OCI-LY1 (cell line): ENCODE results near the gene PTPRN2.

Source experiments
- EZH2 ChIP-seq: fragments of 200-600 bp; sonication (generic), shearing (Covaris generic); IDR thresholded peaks from 2 replicates; pipeline ENCODE4 v1.8.0; 2017; ENCODE audit warnings: borderline replicate concordance, mixed run types, mild to moderate bottlenecking, antibody characterized with exemption, low read length, moderate library complexity, mixed read lengths
- TF ChIP-seq, protein P1 (sequence below): fragments of 200-600 bp; sonication (generic), shearing (Covaris generic); IDR thresholded peaks from 2 replicates; pipeline ENCODE4 v1.5.1; 2017; ENCODE audit warnings: mild to moderate bottlenecking, antibody characterized with exemption, low read length, moderate library complexity, mixed read lengths

- TF ChIP-seq, protein P1, sequence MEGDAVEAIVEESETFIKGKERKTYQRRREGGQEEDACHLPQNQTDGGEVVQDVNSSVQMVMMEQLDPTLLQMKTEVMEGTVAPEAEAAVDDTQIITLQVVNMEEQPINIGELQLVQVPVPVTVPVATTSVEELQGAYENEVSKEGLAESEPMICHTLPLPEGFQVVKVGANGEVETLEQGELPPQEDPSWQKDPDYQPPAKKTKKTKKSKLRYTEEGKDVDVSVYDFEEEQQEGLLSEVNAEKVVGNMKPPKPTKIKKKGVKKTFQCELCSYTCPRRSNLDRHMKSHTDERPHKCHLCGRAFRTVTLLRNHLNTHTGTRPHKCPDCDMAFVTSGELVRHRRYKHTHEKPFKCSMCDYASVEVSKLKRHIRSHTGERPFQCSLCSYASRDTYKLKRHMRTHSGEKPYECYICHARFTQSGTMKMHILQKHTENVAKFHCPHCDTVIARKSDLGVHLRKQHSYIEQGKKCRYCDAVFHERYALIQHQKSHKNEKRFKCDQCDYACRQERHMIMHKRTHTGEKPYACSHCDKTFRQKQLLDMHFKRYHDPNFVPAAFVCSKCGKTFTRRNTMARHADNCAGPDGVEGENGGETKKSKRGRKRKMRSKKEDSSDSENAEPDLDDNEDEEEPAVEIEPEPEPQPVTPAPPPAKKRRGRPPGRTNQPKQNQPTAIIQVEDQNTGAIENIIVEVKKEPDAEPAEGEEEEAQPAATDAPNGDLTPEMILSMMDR: no peak
- TF ChIP-seq EZH2: no peak
Measured at GRCh38 chr7:157495594-157495993, 1092.0 kb downstream of the PTPRN2 start.
